NK-92 (cell line): ENCODE measurements around the gene GRIN3A.
"Not testable (repeated sequence)": the region's sequence is repeated elsewhere in the genome, so short reads cannot be mapped to it uniquely, and the experiment has no call there.

Experiments used
- DNase-seq: peaks from one replicate; lab custom pipeline; 2025; ENCODE audit not compliant: unreplicated experiment; lab: John Stamatoyannopoulos, UW

The GRIN3A gene

GRCh38 chr9:101634741-101635409 is 103.6 kb downstream of the GRIN3A start:
- no peak for DNase-seq

GRCh38 chr9:101632611-101633010 is 105.8 kb downstream of the GRIN3A start:
- DNase-seq, result no peak

DNA sequence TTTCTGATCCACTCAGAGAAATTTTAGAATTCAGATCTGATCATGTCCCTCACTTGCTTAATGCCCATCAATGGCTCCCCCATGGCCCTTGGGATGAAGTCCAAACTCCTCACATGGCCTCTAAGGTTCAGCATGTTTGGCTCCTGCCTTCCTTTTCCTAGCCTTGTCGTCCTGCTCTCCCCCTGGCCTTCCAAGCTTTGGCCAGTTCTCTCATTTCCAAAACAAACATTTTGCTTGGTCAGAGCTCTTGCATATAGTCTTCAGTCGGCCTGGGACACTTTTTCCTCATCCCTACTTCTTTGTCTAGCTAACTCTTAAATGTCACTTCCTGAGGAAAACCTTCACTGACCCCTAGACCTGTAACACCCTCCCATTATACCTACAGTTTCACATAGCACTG is 106.6 kb downstream of the GRIN3A start:
- no peak for DNase-seq

DNA sequence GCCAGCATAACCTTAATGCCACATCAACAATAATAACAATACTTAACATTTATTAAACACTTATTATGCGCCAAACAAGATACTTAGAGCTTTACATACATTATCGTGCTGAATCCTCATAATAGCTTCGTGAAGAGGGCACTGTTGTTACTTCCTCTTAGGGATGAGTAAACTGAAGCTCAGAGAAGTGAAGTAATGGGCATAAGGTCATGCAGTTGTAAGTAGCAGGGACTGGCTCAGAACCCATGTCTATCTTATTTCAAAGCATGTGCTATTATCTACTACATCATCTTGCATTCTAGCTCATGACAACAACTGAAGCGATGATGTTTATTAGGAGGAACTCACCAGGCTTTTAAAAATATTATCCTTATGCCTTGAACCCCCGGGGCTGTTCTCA is 108.8 kb downstream of the GRIN3A start:
- DNase-seq, result no peak

GRCh38 chr9:101628173-101628572 is 110.3 kb downstream of the GRIN3A start:
- no peak for DNase-seq

DNA sequence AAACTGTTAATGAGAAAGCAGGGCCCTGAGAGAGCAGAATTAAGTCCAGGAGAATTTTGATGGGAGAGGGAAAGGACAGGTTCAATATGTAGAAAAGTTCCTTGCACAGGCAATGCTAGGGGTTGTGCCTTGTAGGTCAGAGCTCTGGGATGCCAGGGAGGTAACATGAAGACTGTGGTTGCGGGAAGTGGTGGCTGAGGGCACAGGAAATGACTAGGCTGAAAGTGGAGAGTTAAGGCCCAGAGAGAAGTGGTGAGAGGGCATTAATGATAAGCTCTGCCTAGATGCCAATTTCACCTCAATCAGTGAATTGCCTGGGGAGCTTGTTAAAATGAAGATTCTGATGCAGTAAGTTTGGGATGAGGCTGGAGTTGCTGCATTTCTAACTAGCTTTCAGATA is 112.2 kb downstream of the GRIN3A start:
- DNase-seq, result no peak

GRCh38 chr9:101625876-101626275 is 112.6 kb downstream of the GRIN3A start:
- DNase-seq, result no peak

GRCh38 chr9:101620452-101620851 is 118.0 kb downstream of the GRIN3A start:
- DNase-seq, result no peak

- DNase-seq, result no peak
Measured at GRCh38 chr9:101618698-101619097, 119.7 kb downstream of the GRIN3A start.

DNA sequence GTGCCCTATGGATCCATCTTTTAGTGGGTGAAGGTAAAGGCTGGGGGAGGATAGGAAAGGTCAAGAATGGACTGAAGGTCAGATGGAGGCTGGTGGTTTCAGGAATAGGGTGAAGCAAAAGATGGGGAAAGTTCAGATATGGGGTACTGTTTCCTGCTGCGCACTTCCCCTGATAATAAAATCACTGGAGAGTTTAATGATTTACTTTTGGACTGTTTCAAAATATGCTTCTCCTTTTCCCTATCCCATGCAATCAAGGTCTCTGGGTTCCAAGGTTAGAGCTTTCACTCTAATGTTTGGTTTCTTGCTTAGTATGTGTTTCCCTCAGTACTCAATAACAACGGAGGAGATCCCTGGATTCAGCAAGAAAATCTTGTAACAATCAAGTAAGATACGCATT is 132.9 kb downstream of the GRIN3A start:
- no peak for DNase-seq

DNA sequence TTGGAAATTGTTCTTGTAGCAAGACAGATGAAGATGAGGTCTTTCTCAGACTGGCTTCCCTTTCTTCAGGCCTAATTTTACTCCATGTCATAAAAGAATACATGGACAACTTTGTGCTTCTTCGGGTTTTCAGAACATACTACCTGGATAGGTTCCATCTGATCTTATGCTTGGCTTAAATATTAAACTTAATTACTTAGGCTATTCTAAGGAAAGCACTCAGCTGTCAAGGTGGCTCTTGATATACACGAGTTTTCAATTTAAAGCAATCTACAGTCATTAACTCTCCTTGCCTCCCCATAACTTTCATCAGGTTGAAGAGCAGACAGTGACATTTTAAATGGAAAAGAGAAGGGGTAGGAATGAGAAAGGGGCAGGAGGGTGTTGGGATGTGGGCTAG is 134.2 kb downstream of the GRIN3A start:
- DNase-seq, result no peak

GRCh38 chr9:101601904-101602765 is 136.3 kb downstream of the GRIN3A start:
- DNase-seq, result no peak

GRCh38 chr9:101594796-101595195 is 143.7 kb downstream of the GRIN3A start, which contains the start of gene PPP3R2:
Gene PPP3R2, minus strand, starts transcription at chr9:101594969. Its CDS starts 48 bp downstream, at chr9:101594921.
- no peak for DNase-seq

GRCh38 chr9:101593345-101593744 is 145.1 kb downstream of the GRIN3A start:
- no peak for DNase-seq

DNA sequence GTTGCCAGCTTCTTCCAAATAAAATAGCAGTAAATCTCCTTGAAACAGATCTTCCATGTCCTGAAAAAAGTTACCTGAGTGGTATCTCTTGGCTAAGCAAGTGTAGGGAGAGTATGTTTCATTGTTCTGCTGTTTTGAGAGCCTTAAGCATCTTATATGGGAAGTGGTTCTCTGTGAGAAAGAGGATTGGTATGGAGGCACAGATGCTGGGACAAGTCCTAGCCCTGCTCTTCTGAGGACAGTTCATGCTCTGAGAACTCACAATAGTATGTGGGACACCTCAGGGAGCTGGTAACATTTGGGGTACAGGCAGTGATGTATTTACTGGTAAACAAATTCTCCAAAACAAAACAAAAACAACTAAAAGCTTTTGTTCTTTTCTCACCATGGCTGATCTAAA is 145.7 kb downstream of the GRIN3A start:
- no peak for DNase-seq

DNA sequence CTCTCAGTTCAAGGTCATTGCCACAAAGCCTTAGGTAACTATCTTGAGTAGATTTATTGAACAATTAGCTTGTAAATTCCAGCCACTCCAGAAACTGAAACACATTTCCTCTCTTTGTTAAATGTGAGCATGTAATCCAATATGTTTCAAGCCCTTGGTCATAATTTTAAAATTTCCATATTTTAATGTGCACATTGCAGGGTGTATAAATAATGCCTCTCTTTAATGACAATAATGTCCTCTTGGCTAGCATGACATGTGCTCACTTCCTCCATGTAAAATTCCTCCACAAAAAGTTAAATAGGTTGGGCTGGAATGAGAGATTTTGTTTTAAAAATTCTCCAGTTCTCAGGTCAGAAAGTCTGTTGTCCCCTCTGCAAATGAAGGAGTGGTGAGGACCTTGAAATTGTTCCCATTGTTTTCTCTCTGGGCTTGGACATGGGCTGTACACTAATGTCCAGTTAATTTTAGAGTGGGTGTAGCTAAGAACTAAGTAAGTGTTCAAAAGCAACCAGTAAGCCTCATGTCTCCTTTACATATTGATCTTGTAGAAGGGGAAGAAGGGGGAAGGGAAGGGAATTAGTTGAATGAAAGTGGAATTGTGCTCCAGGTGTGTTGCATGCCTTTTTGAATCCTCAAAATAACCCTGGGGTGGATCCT is 146.5 kb downstream of the GRIN3A start:
- no peak for DNase-seq

DNA sequence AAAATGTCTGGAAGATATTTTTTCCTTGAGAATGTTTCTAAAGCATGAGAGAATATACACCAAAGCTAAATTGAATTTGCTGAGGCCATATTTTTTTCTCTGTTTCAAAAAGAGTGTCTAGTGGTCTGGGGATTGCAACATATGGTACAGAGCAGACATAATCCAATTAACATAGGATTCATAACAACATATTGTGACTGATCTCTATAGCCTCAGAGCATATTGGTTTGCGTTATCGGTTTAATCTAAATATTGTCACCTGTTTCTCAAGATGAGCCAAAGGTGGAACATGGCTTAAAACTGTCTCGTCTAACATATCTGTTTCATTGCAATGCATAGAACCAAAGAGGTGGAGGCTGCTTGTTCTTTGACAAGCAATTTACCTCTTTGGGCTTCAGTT is 147.5 kb downstream of the GRIN3A start:
- DNase-seq, result no peak

DNA sequence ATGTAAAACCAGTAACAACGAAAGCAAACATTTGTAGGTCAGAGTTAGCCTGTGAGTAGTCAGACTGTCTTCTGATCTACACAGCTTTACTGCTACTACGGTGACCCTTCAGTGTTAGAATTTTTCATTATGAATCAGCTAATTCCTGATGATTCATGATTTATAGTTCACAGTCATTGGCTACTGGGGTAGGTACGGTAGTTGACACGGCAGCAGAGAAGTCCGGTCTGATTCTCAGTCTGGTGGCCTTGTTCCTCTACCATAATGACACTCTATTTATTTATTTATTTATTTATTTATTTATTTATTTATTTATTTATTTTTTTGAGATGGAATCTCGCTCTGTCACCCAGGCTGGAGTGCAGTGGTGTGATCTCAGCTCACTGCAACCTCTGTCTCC is 148.4 kb downstream of the GRIN3A start:
- DNase-seq, result not testable (repeated sequence)

- no peak for DNase-seq
Measured at GRCh38 chr9:101587332-101588043, 151.0 kb downstream of the GRIN3A start.

DNA sequence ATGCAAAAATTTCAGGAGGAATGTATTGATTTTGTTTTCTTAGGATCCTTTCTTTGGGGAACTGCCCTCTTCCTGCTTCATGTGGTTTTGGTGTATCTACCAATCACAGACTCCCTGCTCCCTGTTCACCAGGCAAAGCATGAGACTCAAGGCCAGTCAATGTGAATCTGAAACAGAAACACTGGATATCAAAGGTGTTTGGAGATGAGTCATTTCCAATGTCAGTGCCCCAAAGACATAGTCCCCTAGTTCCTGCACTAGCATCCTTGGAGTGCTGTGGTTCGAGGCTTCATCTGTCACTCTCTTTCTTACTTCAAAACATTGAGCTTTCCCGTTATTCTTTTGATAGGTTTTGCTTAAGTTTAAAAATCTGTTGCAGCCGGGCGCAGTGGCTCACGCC is 151.8 kb downstream of the GRIN3A start:
- DNase-seq, result no peak

DNA sequence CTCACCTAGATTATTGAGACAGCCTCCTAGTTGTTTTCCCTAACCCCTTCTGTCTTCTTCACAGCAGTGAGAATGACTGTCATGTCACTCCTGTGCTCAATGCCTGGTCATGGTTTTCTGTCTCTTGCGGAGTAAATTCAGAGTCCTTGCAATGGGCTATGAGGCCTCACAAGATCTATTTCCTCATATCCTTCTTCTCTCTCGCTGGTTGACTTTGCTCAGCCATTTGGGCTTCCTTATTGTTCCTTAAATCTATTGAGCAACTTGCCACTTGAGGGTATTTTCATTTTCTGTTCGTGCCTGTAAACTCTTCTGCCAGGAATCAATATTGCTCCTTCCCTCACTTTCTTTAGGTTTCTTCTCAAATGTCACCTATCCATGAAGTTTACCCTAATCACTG is 152.7 kb downstream of the GRIN3A start:
- no peak for DNase-seq
